ENCODE results near the gene TMEM178B. TPM values are rescaled to one million over a fixed set of nuclear protein-coding genes. Genes with fewer than 3 reads are reported as not detected.

TMEM178B gene
- total and polyA plus RNA-seq, 10 of the 15 experiments (the other 5 are each of a cell fraction or from before 2014, with no cell fraction given) = 0.01 to 1.1 (median 0.04) TPM; not detected in 2

DNA sequence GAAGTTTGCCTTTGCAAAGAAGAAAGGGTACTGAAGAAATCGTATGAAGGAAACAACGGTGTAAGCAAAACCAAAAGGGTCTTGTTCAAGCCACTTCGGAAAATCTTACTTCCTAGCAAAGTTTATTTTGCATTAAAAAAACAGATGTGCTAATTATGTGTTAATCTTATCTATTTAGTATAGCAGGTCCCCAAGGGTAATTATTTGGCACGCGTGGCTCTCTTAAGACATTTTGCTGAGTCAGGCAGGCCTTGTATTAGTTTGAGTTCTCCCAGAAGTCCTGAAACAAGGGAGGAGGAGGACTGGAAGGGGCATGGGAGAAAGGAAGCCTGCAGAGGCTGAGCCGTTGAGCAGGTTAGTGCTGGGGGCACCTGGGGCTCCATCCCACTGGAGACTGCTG, 44.9 kb downstream of the TMEM178B start (continued):
- TF ChIP-seq, protein P1, sequence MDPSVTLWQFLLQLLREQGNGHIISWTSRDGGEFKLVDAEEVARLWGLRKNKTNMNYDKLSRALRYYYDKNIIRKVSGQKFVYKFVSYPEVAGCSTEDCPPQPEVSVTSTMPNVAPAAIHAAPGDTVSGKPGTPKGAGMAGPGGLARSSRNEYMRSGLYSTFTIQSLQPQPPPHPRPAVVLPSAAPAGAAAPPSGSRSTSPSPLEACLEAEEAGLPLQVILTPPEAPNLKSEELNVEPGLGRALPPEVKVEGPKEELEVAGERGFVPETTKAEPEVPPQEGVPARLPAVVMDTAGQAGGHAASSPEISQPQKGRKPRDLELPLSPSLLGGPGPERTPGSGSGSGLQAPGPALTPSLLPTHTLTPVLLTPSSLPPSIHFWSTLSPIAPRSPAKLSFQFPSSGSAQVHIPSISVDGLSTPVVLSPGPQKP (IDR thresholded peaks at IDR 0.05; ENCODE audit: low read depth, low read length) = no peak
- no peak for TF ChIP-seq BRCA1 (IDR thresholded peaks at IDR 0.05; ENCODE audit: low read depth, low read length)
- TF ChIP-seq RELA (IDR thresholded peaks at IDR 0.05; ENCODE audit: borderline replicate concordance, partially characterized antibody) = no peak

DNA sequence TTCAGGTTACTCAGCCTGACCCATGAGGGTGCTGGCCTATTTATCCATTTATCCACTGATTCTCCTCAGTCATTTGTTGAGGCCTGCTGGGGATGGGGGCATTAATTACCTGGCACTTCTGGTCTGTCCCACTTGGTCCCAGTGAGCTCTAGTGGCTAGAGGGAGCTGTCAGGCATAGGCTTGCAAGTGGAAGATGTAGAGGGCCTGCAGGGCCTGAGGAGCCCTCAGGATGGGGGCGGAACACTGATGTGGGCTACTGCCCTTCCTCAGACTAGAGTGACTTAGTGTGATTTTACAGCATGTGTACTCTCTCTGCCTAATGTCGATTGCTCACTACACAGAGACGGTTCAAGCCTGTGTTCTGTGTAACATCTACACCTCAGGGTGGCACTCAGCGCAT, 45.3 kb downstream of the TMEM178B start:
- in situ Hi-C loops (cut with MboI) = no loop called here

More for the DNA sequence above, 45.3 kb downstream of the TMEM178B start:
- Histone ChIP-seq H3K4me3 (no peak overlapping the region), H3K4me2 (ENCODE audit: control insufficient read depth, insufficient read depth) (no peak overlapping the region), H3K27ac (ENCODE audit: control insufficient read depth, insufficient read depth) (no peak overlapping the region), H3K79me2 (ENCODE audit: control insufficient read depth, insufficient read depth, low read length) (no peaks in the 10 kb centered on the region), H3K9ac (ENCODE audit: control insufficient read depth, insufficient read depth, low read length) (no peak overlapping the region), H3K4me1 (ENCODE audit: control insufficient read depth, insufficient read depth, low read length) (no peaks in the 10 kb centered on the region), H3K27me3 (replicated peaks in 1 of 2; ENCODE audit: control insufficient read depth in 2 of 2, insufficient read depth in 2 of 2, low read length in 1 of 2) (no peaks in the 10 kb centered on the region), H3K9me3 (replicated peaks; ENCODE audit: control insufficient read depth, insufficient read depth, low read length) (no peaks in the 10 kb centered on the region), H3K36me3 (ENCODE audit: control insufficient read depth in 2 of 2, insufficient read depth in 2 of 2, low read length in 1 of 2) (no peaks in the 10 kb centered on the region), H4K20me1 (ENCODE audit: control insufficient read depth, insufficient read depth) (no peaks in the 10 kb centered on the region), H2AFZ (ENCODE audit: control insufficient read depth, low read depth, low read length) (no peak overlapping the region)
- intact Hi-C loops (cut with micrococcal nuclease; ENCODE audit: unreplicated experiment) = no loop called here
- DNase-seq (ENCODE audit: low read depth, low spot score) (no peak), FAIRE-seq (no peak), ATAC-seq (no peak)
- 32% methylated on average over 4 of the region's 4 CpGs for whole genome bisulfite sequencing (ENCODE audit: insufficient coverage, insufficient replicate concordance, low lambda C conversion rate, missing lambda C conversion rate)
- no TSS peak for BruUV-seq (replicated peaks)
- CTCF ChIA-PET = interaction anchor here (1.7 kb wide), 1 partner anchor 112 kb away, joined by 5 read pairs; no protein-coding TSS in a partner anchor
- SMC1A ChIA-PET (ENCODE audit: uncharacterized antibody, unreplicated experiment) = interaction anchor here (0.6 to 1.5 kb wide), 2 partner anchors 57 to 65 kb away, joined by 3 read pairs; no protein-coding TSS in a partner anchor
- POLR2A ChIA-PET = no interaction called here
- TF ChIP-seq TCF7 (IDR thresholded peaks at IDR 0.05; ENCODE audit: borderline replicate concordance) (no peak), BACH1 (IDR thresholded peaks at IDR 0.05; ENCODE audit: borderline replicate concordance) (no peak), CBX3 (IDR thresholded peaks at IDR 0.05; ENCODE audit: borderline replicate concordance, low read depth) (no peak), POLR2A (IDR thresholded peaks at IDR 0.05; ENCODE audit: low read depth, low read length) (no peak), ZSCAN29 (IDR thresholded peaks at IDR 0.05) (no peak), DPF2 (IDR thresholded peaks at IDR 0.05) (no peak), STAT1 (conservative IDR thresholded peaks at IDR 0.05) (no peak), ZNF207 (IDR thresholded peaks at IDR 0.05; ENCODE audit: borderline replicate concordance) (no peak), BHLHE40 (IDR thresholded peaks at IDR 0.05; ENCODE audit: borderline replicate concordance in 1 of 2, low read depth in 2 of 2, low read length in 1 of 2) (no peak), RB1 (IDR thresholded peaks at IDR 0.05; ENCODE audit: borderline replicate concordance) (no peak), ATF7 (IDR thresholded peaks at IDR 0.05; ENCODE audit: low read depth) (no peak)
- TF ChIP-seq, protein P2, sequence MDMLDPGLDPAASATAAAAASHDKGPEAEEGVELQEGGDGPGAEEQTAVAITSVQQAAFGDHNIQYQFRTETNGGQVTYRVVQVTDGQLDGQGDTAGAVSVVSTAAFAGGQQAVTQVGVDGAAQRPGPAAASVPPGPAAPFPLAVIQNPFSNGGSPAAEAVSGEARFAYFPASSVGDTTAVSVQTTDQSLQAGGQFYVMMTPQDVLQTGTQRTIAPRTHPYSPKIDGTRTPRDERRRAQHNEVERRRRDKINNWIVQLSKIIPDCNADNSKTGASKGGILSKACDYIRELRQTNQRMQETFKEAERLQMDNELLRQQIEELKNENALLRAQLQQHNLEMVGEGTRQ (IDR thresholded peaks at IDR 0.05; ENCODE audit: borderline replicate concordance, low read depth, low read length) = no peak
- TF ChIP-seq, protein P3, sequence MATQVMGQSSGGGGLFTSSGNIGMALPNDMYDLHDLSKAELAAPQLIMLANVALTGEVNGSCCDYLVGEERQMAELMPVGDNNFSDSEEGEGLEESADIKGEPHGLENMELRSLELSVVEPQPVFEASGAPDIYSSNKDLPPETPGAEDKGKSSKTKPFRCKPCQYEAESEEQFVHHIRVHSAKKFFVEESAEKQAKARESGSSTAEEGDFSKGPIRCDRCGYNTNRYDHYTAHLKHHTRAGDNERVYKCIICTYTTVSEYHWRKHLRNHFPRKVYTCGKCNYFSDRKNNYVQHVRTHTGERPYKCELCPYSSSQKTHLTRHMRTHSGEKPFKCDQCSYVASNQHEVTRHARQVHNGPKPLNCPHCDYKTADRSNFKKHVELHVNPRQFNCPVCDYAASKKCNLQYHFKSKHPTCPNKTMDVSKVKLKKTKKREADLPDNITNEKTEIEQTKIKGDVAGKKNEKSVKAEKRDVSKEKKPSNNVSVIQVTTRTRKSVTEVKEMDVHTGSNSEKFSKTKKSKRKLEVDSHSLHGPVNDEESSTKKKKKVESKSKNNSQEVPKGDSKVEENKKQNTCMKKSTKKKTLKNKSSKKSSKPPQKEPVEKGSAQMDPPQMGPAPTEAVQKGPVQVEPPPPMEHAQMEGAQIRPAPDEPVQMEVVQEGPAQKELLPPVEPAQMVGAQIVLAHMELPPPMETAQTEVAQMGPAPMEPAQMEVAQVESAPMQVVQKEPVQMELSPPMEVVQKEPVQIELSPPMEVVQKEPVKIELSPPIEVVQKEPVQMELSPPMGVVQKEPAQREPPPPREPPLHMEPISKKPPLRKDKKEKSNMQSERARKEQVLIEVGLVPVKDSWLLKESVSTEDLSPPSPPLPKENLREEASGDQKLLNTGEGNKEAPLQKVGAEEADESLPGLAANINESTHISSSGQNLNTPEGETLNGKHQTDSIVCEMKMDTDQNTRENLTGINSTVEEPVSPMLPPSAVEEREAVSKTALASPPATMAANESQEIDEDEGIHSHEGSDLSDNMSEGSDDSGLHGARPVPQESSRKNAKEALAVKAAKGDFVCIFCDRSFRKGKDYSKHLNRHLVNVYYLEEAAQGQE (IDR thresholded peaks at IDR 0.05; ENCODE audit: low read depth, low read length) = no peak
- RAD21 ChIA-PET (ENCODE audit: unreplicated experiment) = no interaction called here

Data from GM12878 (cell line).